ENCODE measurements around the gene OR5K2. TPM values are rescaled to one million over a fixed set of nuclear protein-coding genes. Genes with fewer than 3 reads are reported as not detected.

Gene OR5K2
- total and polyA plus RNA-seq, 10 of the 15 experiments (the other 5 are each of a cell fraction or from before 2014, with no cell fraction given), result 0.12 TPM; not detected in 9

- 6% methylated on average over 4 of the region's 4 CpGs for WGBS (ENCODE audit: insufficient coverage, insufficient replicate concordance, low lambda C conversion rate, missing lambda C conversion rate)
- in situ Hi-C loops (cut with MboI), result loop anchor here (5.0 kb wide), 1 partner anchor 34 kb away; no protein-coding TSS in a partner anchor
- Histone ChIP-seq H3K36me3 (ENCODE audit: control insufficient read depth in 2 of 2, insufficient read depth in 2 of 2, low read length in 1 of 2) (peaks cover 3 to 10% of the 10 kb centered on the region in 2 experiments; a peak in 3 of 4 replicates), H3K4me1 (ENCODE audit: control insufficient read depth, insufficient read depth, low read length) (peaks cover 14% of the 10 kb centered on the region; the same call in 1 of the 2 replicates), H3K4me3 (peak overlapping the region; percentile 72), H3K27me3 (replicated peaks in 1 of 2; ENCODE audit: control insufficient read depth in 2 of 2, insufficient read depth in 2 of 2, low read length in 1 of 2) (no peaks in the 10 kb centered on the region), H2AFZ (ENCODE audit: control insufficient read depth, low read depth, low read length) (no peak overlapping the region), H3K27ac (ENCODE audit: control insufficient read depth, insufficient read depth) (peak overlapping the region; percentile 97), H3K79me2 (ENCODE audit: control insufficient read depth, insufficient read depth, low read length) (peaks cover 98% of the 10 kb centered on the region), H3K4me2 (ENCODE audit: control insufficient read depth, insufficient read depth) (peak overlapping the region; percentile 92), H3K9ac (ENCODE audit: control insufficient read depth, insufficient read depth, low read length) (peak overlapping the region; percentile 64), H3K9me3 (replicated peaks; ENCODE audit: control insufficient read depth, insufficient read depth, low read length) (no peaks in the 10 kb centered on the region), H4K20me1 (ENCODE audit: control insufficient read depth, insufficient read depth) (no peaks in the 10 kb centered on the region)
- FAIRE-seq, result no peak
- intact Hi-C loops (cut with micrococcal nuclease; ENCODE audit: unreplicated experiment), result no loop called here
- ChIA-PET SMC1A (ENCODE audit: uncharacterized antibody, unreplicated experiment) (interaction anchor here (0.6 to 3.4 kb wide), 10 partner anchors 12 to 489 kb away, joined by 3 to 47 read pairs (median 6); no protein-coding TSS in a partner anchor), CTCF (interaction anchor here (1.0 kb wide), 2 partner anchors 32 to 63 kb away, joined by 3 read pairs; no protein-coding TSS in a partner anchor), RAD21 (ENCODE audit: unreplicated experiment) (interaction anchor here (0.6 to 3.4 kb wide), 11 partner anchors 8 to 66 kb away, joined by 3 to 29 read pairs (median 4); no protein-coding TSS in a partner anchor), POLR2A (interaction anchor here (0.5 to 2.0 kb wide), 9 partner anchors 8 to 207 kb away, joined by 3 to 8 read pairs (median 4); no protein-coding TSS in a partner anchor)
- TSS peak; percentile 0 for BruUV-seq (replicated peaks)
- peak; percentile 8 for ATAC-seq
- TF ChIP-seq MEF2A (IDR thresholded peaks at IDR 0.05; ENCODE audit: insufficient read depth, low read depth, low read length), result no peak
- TF ChIP-seq ZSCAN29 (IDR thresholded peaks at IDR 0.05), result no peak
- TF ChIP-seq, protein P1, sequence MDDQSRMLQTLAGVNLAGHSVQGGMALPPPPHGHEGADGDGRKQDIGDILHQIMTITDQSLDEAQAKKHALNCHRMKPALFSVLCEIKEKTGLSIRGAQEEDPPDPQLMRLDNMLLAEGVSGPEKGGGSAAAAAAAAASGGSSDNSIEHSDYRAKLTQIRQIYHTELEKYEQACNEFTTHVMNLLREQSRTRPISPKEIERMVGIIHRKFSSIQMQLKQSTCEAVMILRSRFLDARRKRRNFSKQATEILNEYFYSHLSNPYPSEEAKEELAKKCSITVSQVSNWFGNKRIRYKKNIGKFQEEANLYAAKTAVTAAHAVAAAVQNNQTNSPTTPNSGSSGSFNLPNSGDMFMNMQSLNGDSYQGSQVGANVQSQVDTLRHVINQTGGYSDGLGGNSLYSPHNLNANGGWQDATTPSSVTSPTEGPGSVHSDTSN (IDR thresholded peaks at IDR 0.05; ENCODE audit: insufficient replicate concordance, low read depth, low read length), result no peak
- no peak for TF ChIP-seq KLF5 (IDR thresholded peaks at IDR 0.05; ENCODE audit: partially characterized antibody)
- no peak for TF ChIP-seq MYC (IDR thresholded peaks at IDR 0.05; ENCODE audit: insufficient read depth, insufficient read length, insufficient replicate concordance, low read length, severe bottlenecking)
- TF ChIP-seq ASH2L (IDR thresholded peaks at IDR 0.05; ENCODE audit: borderline replicate concordance, low read depth), result no peak
- TF ChIP-seq ATF2 (IDR thresholded peaks at IDR 0.05; ENCODE audit: low read length), result peak; percentile 20; the same call in 1 of the 2 replicates
- TF ChIP-seq, protein P2, sequence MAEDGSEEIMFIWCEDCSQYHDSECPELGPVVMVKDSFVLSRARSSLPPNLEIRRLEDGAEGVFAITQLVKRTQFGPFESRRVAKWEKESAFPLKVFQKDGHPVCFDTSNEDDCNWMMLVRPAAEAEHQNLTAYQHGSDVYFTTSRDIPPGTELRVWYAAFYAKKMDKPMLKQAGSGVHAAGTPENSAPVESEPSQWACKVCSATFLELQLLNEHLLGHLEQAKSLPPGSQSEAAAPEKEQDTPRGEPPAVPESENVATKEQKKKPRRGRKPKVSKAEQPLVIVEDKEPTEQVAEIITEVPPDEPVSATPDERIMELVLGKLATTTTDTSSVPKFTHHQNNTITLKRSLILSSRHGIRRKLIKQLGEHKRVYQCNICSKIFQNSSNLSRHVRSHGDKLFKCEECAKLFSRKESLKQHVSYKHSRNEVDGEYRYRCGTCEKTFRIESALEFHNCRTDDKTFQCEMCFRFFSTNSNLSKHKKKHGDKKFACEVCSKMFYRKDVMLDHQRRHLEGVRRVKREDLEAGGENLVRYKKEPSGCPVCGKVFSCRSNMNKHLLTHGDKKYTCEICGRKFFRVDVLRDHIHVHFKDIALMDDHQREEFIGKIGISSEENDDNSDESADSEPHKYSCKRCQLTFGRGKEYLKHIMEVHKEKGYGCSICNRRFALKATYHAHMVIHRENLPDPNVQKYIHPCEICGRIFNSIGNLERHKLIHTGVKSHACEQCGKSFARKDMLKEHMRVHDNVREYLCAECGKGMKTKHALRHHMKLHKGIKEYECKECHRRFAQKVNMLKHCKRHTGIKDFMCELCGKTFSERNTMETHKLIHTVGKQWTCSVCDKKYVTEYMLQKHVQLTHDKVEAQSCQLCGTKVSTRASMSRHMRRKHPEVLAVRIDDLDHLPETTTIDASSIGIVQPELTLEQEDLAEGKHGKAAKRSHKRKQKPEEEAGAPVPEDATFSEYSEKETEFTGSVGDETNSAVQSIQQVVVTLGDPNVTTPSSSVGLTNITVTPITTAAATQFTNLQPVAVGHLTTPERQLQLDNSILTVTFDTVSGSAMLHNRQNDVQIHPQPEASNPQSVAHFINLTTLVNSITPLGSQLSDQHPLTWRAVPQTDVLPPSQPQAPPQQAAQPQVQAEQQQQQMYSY (CRISPR knock-in tag; IDR thresholded peaks at IDR 0.05), result no peak
- peak; percentile 65; the same call in 1 of the 2 replicates for TF ChIP-seq ZBED1 (IDR thresholded peaks at IDR 0.05; ENCODE audit: borderline replicate concordance)
- no peak for TF ChIP-seq ZNF622 (IDR thresholded peaks at IDR 0.05)
- peak; percentile 77; the same call in 1 of the 2 replicates for TF ChIP-seq WRNIP1 (IDR thresholded peaks at IDR 0.05; ENCODE audit: borderline replicate concordance, low read depth, low read length)
- TF ChIP-seq MTA3 (IDR thresholded peaks at IDR 0.05; ENCODE audit: borderline replicate concordance, low read length), result peak; percentile 32
- TF ChIP-seq POLR2AphosphoS2 (IDR thresholded peaks at IDR 0.05; ENCODE audit: low read depth, low read length), result peak; percentile 55; the same call in 1 of the 2 replicates
- TF ChIP-seq SMAD5 (IDR thresholded peaks at IDR 0.05; ENCODE audit: low read depth), result peak; percentile 42; the same call in 1 of the 2 replicates
- TF ChIP-seq ATF7 (IDR thresholded peaks at IDR 0.05; ENCODE audit: low read depth), result no peak
- peak; percentile 50 for TF ChIP-seq POLR2AphosphoS5 (IDR thresholded peaks at IDR 0.05; ENCODE audit: low read length)
- no peak for TF ChIP-seq RBBP5 (conservative IDR thresholded peaks at IDR 0.05)
- no peak for DNase-seq (ENCODE audit: low read depth, low spot score)
These were observed 31.2 kb downstream of the OR5K2 start for GRCh38 chr3:98528474-98529346.

All from GM12878 (cell line).